Activated effector memory CD4-positive, alpha-beta T cell treated with Interleukin-2 at 50 U/mL for 16 hours (primary cell): Measurements from ENCODE around the gene DOCK6.
A peak's percentile ranks its signal among the peaks of the same experiment; 100 is the strongest.

Experiments used
- DNase-seq: peaks from one replicate; pipeline ENCODE4 v3.0.0-alpha.2; 2020

Gene DOCK6

GRCh38 chr19:11243798-11244169 is 18.5 kb downstream of the DOCK6 start:
- DNase-seq: no peak

DNA sequence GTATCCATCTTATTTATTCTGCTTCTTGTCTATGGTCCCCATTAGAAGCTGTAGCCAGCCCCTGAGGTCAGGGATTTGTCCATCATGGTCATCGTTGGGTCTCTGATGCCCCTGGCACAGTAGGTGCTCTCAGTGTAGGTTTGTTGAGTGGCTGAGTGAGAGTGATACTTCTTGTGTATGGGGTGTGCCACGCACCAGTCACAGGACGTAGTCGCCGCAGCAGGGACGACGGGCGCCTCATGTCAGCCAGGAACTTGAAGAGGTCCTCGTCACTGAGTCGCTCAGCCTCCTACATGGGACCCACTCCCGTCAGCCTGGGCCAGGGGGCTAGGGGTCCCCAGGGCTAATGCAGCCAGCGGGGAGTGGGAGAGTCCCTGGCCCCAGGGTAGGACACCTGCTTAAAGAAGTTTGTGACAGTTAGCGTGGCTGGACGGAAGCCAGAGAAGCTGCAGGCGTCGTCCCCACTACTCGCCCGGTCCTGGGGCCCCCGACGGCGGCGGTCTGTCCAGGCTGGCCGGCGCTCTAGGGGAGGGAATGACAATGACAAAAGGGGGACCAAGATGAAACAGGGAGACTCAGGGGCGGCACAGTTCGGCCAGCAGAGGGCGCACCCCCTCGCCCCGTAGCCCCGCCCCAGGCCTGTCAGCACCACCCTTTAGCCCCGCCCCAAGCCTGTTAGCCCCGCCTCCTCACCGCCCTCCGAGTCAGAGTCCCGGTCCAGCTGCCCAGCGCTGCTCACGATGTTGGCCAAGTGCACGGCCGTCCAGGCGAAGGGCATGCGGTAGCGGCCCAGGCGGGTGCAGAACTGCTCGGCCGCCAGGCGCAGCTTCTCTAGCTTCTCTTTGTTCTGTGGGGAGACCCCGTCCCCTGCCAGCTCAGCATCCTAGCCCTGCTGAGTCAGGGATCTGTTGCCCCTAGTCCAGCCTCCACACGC is 19.2 kb downstream of the DOCK6 start:
- peak; percentile 65 for DNase-seq

DNA sequence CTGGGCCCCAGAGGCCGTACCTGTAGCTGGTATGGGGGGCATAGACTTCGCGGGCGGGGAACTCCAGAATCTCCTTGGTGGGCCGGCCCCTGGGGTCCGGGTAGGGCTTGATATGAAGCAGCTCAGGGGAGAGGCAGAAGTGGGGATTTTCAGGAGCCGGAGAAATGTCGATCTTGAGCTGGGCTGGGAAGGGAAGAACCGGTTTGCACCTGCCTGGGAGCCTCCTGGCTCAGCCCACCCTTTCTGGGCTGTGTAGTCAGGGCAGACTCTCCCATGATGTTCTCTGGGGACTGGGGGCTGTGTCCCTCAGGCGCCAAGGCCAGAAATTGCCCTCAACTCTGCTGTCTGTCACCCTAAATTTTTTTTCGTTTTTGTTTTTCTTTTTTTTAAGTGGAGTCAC is 20.3 kb downstream of the DOCK6 start:
- DNase-seq: no peak

- DNase-seq: no peak
Measured at GRCh38 chr19:11240008-11240444, 22.3 kb downstream of the DOCK6 start.

DNA sequence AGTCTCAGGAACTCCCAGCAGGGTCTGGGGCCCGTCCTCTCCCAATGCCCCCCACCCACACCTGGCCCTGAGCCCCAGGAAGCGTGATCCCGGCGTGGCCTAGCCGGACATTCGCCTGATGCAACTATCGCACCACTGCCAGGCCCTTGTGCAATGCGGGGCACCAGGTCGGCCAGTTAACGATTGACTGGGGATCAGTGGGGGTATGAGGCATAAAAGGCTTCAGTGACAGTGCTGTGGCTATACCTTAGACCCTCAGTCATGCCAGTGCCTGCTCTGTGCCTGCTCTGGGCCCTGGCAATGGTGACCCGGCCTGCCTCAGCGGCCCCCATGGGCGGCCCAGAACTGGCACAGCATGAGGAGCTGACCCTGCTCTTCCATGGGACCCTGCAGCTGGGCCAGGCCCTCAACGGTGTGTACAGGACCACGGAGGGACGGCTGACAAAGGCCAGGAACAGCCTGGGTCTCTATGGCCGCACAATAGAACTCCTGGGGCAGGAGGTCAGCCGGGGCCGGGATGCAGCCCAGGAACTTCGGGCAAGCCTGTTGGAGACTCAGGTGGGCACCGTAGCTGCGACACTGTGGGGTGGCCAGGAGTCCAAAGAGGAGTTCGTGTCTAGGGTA is 22.8 kb downstream of the DOCK6 start, which contains the start of gene ANGPTL8:
TSS of gene ANGPTL8 (plus strand) at position 243 of the 624 bp plus-strand sequence. CDS start at position 262, 19 bp downstream.
- no peak for DNase-seq

DNA sequence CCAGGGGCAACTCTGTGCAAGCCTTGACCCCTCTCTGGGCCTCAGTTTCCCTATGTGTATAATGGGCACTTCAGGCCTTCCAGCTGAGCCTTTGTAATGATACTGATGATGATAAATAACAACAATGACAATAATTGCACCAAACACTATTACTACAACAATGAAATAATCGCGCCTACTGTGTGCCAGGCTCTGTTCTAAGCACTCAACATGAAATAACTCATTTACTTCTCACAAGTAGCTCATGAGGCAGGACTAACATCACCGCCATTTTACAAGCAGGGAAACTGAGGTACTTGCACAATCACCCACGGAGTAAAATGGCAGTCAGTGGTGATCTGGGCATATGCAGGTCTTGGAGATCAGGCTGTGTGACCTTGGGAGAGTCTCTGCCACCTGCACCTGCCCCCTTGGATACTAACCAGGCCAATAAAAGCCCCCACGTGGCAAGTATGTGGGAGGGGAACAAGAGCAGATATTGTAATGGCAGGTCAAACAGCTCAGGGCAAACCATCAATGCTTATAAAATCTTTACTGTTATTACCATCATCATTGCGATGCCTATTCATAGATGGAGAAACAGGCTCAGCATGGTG is 23.4 kb downstream of the DOCK6 start:
- DNase-seq: no peak

DNA sequence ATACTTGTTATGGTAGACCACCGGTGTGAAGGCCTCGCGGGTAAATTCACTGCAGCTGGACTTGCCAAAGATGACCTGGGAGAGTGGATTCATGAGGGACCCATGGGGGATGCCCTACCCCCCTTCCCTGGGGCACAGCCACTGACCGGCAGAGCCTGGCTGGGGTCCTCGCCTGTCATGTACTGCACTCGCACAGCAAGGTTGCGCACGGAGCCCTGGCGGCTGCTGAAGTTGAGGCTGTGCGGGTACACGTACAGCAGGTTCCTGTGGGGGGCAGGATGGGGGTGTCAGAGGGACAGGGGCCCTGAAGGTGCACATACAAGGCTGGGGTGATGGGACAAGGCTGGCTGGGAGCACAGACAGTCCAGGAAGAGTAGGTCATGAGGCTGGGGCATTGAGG is 24.3 kb downstream of the DOCK6 start:
- DNase-seq: no peak

GRCh38 chr19:11237321-11237720 is 25.0 kb downstream of the DOCK6 start:
- DNase-seq: no peak

DNA sequence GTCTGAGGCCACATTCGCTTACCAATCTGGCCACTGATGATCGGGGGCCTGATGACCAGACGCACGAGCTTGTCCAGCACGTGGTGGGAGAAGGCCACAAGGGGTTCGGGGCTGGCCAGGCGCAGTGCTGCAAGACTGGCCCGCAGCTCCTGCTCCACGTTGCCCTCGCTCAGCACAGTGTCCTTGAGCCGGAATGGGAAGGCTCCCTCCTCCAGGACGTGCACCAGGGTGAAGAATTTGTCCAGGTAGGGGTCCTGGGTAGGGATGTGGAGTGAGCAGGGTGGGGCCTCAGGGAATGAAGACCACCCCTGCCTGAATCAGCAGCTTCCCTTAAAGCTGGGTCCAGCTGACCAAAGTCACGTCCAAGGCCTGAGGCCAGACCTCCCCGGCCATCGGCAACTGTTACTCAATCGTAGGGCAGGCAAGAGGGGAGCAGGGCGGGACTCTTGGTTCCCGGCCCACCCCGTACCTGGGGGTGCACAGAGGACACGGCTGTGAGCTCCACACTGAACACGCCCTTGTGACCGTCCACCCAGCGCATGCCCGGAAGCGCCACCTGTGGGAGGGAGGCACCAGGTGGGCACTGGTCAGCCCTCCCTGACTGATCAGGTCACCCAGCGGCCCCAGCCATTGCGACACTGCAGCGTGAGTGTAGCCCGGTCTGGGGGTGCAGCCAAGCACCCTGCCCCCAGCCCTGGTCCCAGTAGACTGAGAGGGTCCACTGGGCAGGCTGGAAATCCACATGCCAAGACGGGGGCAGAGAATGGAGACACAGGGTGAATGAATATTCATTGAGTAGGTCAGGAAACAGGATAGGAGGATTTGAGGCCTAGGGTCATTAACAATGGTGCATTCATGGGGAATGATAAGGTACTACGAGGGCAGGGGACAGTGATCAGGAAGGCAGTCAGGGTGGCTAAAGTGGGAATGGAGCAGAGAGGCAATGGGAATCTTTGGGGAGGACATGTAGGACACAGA is 25.7 kb downstream of the DOCK6 start:
- no peak for DNase-seq

DNA sequence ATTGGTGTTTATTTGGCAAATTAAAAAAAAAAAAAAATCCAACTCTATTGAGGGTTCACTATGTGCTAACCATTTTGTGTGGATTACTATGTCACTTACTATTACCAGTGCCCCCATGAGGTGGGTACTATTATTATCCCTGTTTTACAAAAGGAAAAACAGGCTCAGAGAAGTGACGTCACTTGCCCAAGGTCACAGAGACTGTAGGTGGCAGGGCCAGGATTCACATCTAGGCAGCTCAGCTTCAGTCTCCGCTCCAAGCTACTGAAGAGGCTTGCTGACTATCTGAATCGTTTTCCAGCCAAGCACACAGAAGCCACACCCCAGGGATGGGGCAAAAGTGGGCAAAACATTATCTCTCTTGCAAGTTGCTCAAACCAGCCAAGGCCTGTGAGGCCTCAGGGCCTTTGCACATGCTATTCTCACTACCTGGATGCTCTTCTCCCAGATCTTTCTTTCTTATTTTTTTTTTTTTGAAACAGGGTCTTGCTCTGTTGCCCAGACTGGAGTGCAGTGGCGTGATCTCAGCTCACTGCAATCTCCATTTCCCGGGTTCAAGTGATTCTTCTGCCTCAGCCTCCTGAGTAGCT is 27.7 kb downstream of the DOCK6 start:
- no peak for DNase-seq

DNA sequence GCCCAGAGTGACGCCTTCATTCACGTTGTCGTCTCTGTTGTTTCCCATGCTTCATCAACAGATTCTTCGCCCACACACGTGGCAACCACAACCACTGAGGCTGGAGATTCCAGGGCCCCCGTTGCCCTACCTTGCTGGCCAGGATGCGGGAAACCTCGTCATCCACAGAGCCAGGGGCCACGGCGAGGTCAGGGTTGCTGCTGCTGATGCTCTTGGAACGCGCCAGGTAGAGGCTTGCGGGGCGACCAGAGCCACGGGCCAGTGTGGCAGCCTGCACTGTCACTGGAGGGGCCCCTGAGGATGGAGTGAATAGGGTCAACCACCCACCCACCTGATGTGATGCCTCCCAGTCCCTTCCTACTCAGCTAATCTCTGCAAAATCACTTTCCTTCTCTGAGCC is 29.3 kb downstream of the DOCK6 start:
- DNase-seq: no peak

GRCh38 chr19:11232555-11232954 is 29.8 kb downstream of the DOCK6 start:
- no peak for DNase-seq

DNA sequence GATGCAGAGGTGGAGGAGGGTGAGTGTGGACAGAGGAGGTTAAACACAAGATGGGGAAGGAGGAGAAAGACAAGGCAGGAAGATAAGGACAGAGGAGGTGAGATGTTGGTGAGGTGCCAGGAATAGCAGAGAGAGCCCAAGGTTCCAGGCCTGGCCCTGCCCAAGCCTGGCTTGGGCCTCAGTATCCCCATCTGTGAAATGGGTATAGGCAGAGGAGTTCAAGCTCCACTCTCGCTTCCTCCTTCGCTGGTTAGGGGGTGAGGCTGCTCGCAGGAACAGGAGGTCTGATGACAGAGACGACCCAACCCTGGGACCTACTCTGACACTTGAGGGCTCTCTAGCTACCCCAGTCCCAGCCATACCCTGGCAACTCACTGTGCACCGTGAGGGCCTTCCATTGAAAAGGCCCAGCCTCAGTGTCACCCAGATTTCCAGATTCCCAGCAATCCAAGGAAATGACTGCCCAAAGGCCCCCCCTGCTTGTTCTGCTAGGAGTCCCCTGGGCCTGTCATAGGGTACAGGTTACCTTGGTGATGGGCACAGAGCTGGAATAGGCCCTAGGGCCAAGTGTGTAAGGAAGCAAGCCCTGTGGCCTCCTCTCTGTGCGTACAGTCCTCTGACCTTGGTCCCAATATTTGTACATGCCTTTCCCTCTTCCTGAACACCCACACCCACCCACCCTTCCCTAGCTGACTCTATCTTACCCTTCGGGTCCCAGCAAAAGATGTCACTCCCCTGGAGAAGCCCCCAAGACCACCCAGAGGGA is 31.5 kb downstream of the DOCK6 start:
- DNase-seq: no peak

DNA sequence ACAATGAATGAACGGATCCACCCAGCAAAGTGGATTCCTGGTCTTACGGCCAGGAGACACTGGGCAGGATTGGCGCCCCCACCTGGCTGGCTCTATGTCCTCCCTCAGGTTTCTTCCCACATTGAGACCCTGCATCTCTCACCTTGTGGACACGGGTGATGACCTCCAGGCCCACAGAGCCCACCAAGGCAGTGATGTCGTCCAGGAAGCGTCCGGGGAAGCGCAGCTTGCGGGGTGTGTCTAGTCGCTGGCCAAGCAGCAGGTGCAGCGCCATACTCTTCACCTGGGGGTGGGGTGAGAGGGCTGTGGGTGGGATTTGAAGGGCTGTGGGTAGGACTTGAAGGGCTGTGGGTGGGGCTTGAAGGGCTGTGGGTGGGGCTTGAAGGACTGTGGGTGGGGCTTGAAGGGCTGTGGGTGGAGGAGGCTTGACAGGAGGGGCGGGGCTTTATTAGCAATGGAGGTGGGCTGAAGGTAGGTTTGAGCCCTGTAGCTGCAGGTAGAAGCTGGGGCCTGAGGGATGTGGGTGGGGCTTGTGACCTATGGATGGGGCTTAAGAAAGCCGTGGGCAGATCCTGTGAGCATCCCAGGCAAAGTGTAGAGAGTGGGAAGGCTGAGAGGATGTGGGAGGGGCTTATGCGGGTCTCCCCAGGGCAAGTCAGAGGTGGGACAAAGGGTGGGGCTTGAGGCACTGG is 35.0 kb downstream of the DOCK6 start:
- no peak for DNase-seq

GRCh38 chr19:11226716-11227166 is 35.6 kb downstream of the DOCK6 start:
- DNase-seq: no peak

GRCh38 chr19:11225815-11226214 is 36.5 kb downstream of the DOCK6 start:
- DNase-seq: no peak

GRCh38 chr19:11225172-11225571 is 37.2 kb downstream of the DOCK6 start:
- no peak for DNase-seq

- no peak for DNase-seq
Measured at GRCh38 chr19:11224429-11224828, 37.9 kb downstream of the DOCK6 start.

GRCh38 chr19:11223200-11223599 is 39.1 kb downstream of the DOCK6 start:
- DNase-seq: no peak

DNA sequence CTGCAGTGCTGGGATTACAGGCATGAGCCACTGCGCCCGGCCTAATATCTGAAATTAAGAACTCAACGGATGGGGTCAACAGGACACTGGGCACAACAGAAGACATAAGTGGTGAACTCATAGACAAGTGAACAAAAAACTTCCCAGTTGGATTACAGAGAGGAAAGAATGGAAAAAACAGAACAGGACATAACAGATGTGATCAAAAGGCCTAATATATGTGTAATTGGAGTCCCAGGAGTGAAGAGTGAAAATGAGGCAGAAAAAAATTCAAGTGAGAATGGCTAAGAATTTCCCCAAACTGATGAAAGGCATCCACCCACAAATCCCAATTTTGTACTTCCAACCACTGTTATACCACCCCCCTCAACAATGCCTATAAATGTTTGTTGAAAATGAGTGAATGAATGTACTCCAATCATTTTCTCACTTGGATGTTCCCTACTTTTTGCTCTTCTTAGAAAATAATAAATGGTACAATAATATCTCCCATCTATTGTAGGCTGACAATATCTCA is 41.2 kb downstream of the DOCK6 start:
- DNase-seq: no peak
